Stimulated activated CD4-positive, alpha-beta T cell treated with anti-CD3 and anti-CD28 coated beads, Interleukin-2, amount 100 ng/mL, for 4 hours (primary cell): Measurements from ENCODE around the gene ALPK1.
"Not testable (repeated sequence)": the region's sequence is repeated elsewhere in the genome, so short reads cannot be mapped to it uniquely, and the experiment has no call there.

ENCODE experiments used
- DNase-seq: peaks from one replicate; pipeline ENCODE4 v3.0.0-alpha.2; 2020; ENCODE audit warnings: low read depth

ALPK1 gene

GRCh38 chr4:112451831-112452230, 154.7 kb downstream of the ALPK1 start:
- no peak for DNase-seq

- DNase-seq = no peak
Measured at GRCh38 chr4:112453321-112453720, 156.2 kb downstream of the ALPK1 start.

GRCh38 chr4:112472318-112472717, 175.1 kb downstream of the ALPK1 start:
- no peak for DNase-seq

GRCh38 chr4:112473985-112474384, 176.8 kb downstream of the ALPK1 start:
- DNase-seq = no peak

- no peak for DNase-seq
Measured at GRCh38 chr4:112485930-112486329, 188.8 kb downstream of the ALPK1 start.

- DNase-seq = not testable (repeated sequence)
Measured at GRCh38 chr4:112490808-112491207, 193.6 kb downstream of the ALPK1 start.
